GM12875 (cell line): Measurements from ENCODE around the gene GORASP1.
A peak's percentile ranks its signal among the peaks of the same experiment; 100 is the strongest.

Source experiments
- H3K4me3 ChIP-seq: one replicate; pipeline ENCODE4 v1.5.1; 2011; ENCODE audit warnings: low read depth, low read length, control low read depth
- CTCF ChIP-seq: IDR thresholded peaks from 2 replicates; pipeline ENCODE4 v1.5.1; 2011; ENCODE audit warnings: low read depth, mild to moderate bottlenecking, control low read depth, inconsistent platforms, low read length, moderate library complexity, borderline replicate concordance; ENCODE audit not compliant: insufficient read depth

Gene GORASP1

GRCh38 chr3:39112535-39112934 lies 5.1 kb upstream of the GORASP1 start:
- H3K4me3 ChIP-seq, result no peak overlapping the region
- no peak for TF ChIP-seq CTCF

- TF ChIP-seq CTCF, result no peak
- H3K4me3 ChIP-seq, result no peak overlapping the region
Measured at GRCh38 chr3:39112113-39112512, 4.7 kb upstream of the GORASP1 start.

- H3K4me3 ChIP-seq, result no peak overlapping the region
- no peak for TF ChIP-seq CTCF
Measured at GRCh38 chr3:39110041-39110639, 2.7 kb upstream of the GORASP1 start.

- H3K4me3 ChIP-seq, result no peak overlapping the region
- TF ChIP-seq CTCF, result no peak
Measured at GRCh38 chr3:39109086-39109485, 1.7 kb upstream of the GORASP1 start.

GRCh38 chr3:39108200-39108710 lies 828 bp upstream of the GORASP1 start:
- TF ChIP-seq CTCF, result no peak
- H3K4me3 ChIP-seq, result peak overlapping the region; percentile 94

GRCh38 chr3:39106851-39107387 lies 508 bp downstream of the GORASP1 start:
- no peak for TF ChIP-seq CTCF

GRCh38 chr3:39106281-39106811 lies 1.1 kb downstream of the GORASP1 start:
- peak overlapping the region; percentile 94 for H3K4me3 ChIP-seq
- TF ChIP-seq CTCF, result no peak

More at GRCh38 chr3:39106851-39107387, 508 bp downstream of the GORASP1 start:
- peak overlapping the region; percentile 94 for H3K4me3 ChIP-seq
